NCI-H510A (cell line): ENCODE results near the gene COP1.
A peak's percentile ranks its signal among the peaks of the same experiment; 100 is the strongest.
"Not testable (repeated sequence)": the region's sequence is repeated elsewhere in the genome, so short reads cannot be mapped to it uniquely, and the experiment has no call there.

Experiments used
- DNase-seq: peaks from one replicate; lab custom pipeline; 2025; lab: John Stamatoyannopoulos, UW

COP1 gene

GRCh38 chr1:176122282-176122681, 84.8 kb downstream of the COP1 start:
- DNase-seq: no peak

DNA sequence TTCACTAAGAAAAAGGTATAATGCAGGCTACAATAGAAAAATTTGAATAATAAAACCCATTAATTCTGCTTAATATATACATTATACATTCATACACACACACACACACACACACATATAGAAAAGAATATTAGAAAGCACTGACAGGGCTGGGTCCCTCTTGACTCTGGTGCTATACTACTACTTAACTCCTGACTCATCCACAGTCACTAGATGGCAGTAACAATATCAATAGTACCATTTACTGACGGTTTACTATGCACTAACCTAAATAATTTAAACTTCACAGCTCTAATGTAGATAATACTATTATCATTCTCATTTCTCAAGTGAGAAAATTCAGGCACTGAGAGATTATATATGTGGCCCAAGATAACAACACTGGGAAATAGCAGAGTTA, 87.5 kb downstream of the COP1 start:
- DNase-seq: no peak

- no peak for DNase-seq
Measured at GRCh38 chr1:176118985-176119384, 88.1 kb downstream of the COP1 start.

DNA sequence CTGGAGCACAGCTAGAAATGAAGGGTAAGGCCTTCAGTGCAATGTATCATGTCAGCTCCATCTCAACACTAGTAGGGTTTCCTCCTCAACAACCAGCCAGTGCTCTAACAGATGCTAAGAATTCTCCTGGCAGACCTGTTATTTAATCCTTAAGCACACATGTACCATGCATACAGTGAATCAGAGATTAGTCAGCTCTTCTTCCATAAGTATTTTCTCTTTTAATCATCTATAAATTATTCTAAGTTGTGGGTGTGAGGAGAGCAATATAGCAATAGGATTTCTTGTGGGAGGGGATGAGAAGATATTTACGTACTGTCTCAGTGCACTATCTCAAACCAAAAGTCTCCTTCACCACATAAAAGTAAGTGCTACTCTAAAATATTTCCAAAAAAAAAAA, 95.3 kb downstream of the COP1 start:
- no peak for DNase-seq

DNA sequence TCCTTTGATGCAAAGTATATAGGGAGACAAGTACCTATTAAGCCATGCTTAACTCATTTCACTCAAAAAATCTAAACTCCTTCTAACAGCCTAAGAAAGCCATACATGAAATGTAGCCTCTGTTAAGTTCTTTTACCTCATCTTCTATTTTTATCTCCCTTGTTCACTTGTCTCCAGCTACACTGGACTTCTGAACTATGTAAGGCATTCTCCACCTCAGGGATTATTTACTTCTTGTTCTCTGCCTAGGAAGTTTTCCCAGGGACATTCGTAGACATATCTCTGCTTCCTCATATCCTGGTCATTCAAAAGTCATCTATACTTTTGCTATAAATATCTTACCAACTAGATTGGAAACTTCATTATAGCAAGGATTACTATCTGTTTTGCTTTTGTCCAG, 96.9 kb downstream of the COP1 start:
- DNase-seq: no peak

DNA sequence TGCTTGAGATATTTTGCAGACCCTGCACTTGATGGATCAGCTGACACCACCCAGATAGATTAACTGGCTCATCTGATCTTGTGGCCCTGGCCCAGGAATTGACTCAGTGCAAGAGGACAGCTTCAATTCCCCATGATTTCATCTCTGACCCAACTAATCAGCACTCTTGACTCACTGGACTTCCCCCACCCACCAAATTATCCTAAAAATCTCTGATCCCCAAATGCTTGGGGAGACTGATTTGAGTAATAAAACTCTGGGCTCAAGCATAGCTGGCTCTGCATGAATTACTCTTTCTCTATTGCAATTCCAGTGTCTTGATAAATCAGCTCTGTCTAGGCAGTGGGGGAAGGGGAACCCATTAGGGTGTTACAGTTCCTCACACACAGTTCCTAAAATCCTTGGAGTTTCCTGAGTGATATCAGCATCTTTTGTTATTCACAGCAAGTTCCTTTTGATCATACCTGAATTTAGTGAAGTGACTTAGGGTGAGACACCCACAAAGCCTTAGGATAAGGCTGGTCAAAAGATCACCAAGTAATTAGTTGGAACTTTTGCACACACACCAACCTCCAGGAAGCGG, 104.2 kb downstream of the COP1 start:
- no peak for DNase-seq

DNA sequence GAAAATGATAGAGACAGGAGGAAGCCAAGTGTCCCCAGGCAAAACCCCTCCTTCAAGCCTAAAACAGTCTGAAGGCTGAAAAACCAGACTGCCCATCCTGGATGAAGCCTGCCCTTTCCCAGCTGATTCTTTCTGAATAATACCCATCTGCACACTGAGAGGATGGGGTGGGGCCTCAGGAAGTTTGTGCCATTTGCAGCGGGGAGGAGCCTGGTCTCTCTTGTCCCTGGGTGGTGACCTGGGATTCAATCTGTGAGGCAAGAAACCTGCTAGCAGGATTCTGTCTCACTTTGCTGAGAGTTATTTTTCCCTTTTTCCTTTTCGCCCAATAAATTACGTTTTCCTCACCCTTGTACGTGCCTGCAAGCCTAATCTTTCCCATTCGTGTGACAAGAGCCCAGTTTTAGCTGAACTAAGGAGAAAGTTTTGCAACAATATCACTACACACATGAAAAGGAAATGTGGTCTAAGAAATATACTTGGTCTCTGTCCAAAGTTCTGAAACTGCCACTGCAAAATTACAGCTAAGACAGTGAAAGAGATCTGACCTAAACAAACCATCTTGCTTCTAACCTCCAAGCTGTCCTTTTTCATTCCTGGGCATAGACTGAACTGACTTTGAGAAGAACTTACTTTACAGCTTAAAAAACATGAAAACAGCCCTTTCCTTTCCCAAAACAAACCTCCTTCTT, 105.0 kb downstream of the COP1 start:
- DNase-seq: no peak

GRCh38 chr1:176098560-176098959, 108.5 kb downstream of the COP1 start:
- DNase-seq: no peak

DNA sequence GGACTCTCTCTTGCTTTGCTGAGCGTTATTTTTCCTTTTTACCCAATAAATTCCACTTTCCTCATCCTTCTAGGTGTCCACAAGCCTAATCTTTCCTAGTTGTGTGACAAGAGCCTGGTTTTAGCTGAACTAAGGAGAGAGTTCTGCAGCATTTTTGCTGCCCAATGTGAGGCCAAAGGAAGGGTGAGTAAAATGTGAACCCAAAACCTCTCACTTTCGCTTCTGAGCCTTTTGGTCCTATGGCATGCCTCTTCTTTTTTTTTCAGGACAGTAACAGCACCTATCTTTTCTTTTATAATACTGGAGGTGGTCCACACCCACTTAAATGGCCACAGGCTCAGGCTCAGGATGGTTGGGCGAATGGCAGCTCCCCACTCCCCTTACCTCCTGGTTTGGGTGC, 111.1 kb downstream of the COP1 start:
- no peak for DNase-seq

DNA sequence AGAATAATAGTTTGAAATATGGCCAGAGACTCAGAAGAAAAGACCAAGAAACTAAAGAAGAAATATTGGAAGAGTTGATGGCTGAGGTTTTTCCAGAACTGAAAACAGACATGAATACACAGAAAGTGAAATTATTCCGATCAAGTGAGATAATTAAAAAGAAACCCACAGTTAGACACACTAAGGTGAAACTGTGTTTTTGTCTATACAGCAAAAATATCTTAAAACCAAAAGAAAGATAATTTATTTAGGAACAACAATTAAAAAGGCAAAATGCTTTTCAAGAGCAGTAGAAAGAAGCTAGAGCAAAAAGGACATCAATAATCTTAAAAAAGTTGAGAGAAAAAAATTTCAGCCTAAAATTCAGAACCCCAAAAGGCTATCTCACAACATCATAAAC, 116.3 kb downstream of the COP1 start:
- no peak for DNase-seq

DNA sequence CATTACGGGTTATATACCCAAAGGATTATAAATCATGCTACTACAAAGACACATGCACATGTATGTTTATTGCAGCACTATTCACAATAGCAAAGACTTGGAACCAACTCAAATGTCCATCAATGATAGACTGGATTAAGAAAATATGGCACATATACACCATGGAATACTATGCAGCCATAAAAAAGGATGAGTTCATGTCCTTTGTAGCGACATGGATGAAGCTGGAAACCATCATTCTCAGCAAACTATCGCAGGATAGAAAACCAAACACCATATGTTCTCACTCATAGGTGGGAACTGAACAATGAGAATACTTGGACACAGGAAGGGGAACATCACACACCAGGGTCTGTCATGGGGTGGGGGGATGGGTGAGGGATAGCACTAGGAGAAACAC, 119.3 kb downstream of the COP1 start:
- DNase-seq: not testable (repeated sequence)

DNA sequence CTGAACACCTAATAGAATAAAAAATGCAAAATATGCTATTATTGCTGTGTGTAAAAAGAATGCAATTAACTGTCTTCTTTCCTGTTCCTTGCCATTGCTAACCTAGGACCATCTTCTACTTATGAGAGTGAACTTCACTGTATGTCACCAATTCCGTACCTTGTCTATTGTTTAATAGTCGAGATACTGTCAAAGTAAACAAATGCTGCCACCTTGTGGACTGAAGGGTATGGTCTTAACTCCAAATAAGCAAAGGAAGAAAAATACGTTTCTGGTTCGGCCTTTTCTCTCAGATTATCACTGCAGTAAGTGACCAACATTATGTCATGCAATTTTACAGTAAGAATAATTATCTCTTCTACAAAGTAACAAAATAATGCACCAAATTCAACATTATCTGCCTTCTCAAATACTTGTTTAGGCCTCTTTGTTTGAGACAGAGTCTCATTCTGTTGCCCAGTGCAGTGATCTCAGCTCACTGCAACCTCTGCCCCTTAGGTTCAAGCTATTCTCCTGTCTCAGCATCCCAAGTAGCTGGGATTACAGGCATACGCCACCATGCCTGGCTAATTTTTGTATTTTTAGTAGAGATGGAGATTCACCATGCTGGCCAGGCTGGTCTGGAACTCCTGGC, 133.4 kb downstream of the COP1 start:
- DNase-seq: peak; percentile 21

DNA sequence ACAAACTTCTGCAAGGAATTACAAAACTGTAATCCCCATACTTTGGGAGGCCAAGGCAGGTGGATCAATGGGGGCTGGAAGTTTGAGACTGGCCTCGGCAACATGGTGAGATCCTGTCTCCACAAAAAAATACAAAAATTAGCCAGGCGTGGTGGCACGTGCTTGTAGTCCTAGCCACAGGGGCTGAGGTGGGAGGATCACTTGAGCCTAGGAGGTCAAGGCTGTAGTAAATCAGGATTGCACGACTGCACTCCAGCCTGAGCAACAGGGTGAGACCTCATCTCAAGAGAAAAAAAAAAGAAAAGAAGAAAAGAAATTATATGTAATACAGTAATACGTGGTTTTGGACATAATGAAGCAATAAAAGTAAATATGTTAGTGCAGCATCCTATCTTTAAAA, 138.2 kb downstream of the COP1 start:
- no peak for DNase-seq

GRCh38 chr1:176068256-176068655, 138.8 kb downstream of the COP1 start:
- DNase-seq: no peak

DNA sequence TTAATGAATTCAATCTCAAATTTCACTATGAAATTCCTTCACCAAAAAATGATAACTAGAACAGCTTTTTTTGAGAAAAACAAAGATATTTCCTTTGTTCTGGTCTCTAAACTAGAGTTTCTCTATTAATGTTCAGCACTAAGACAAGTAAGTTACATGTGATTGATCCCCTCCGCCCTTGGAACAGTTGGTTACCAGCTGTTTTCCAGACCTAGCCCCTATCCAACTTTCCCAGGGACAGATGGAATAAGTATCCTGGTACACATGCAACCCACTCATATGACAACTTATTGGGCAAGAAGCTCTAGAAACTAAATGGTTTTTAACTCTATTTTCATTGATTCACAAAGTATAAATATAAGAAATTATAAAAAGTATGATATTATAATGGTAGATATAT, 140.4 kb downstream of the COP1 start:
- no peak for DNase-seq

- DNase-seq: peak; percentile 7
Measured at GRCh38 chr1:176058686-176059085, 148.4 kb downstream of the COP1 start.

DNA sequence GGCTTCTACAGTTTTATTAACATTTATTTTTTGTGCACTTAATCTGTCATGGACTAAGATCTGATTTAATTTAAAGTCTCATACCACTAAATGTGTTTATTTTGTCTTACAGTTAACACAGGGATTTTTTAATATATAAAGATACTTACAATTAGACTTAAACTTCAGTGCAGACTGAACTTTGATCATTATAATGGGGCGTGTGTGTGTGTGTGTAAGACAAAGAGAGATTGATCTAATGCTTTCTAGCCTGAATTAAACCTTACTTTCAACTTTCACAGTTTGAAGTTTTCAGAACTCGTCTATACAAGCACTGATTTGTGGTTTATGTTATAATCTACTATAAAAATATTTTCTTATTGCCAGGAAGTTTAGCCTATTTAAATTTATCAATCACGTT, 150.8 kb downstream of the COP1 start:
- no peak for DNase-seq

- DNase-seq: no peak
Measured at GRCh38 chr1:176055398-176055797, 151.7 kb downstream of the COP1 start.

DNA sequence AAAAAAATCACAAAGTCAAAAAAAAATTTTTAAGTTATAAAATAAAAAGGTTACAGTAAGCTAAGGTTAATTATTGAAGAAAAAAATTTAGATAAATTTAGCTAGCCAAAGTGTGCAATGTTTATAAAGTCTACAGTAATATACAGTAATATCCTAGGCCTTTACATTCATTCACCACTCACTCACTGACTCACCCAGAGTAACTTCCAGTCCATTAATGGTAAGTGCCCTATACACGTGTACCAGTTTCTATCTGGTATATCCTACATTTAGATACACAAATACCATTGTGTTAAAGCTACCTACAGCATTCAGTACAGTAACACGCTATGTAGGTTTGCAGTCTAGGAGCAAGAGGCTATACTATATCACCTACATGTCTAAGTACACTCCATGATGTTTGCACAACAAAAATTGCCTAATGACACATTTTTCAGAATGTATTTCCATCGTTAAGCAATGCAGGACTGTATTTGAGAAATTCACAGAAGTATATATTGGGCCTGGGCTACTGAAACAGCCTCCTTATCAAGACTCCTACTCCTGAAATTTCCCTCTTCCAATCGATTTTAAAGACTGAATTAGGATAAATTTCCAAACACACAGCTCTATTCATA, 155.1 kb downstream of the COP1 start:
- DNase-seq: no peak

GRCh38 chr1:176051402-176051801, 155.7 kb downstream of the COP1 start:
- DNase-seq: no peak

DNA sequence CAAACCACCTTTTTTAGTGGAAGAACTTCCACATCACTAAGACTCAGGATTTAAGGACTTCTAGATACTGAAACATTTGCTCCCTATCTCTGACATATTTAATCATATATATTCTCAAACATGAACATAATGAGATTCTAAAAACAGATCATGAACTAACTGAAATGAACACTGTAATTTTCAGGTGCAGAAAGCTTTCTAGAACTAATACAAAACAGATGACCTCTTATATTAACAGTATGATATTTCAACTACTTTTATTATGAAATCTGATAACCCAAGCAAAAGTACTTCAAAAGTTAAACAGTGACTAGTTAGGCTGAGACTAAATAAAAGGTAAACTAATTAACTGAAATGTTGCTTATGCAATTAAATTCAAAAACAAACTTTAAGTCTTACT, 157.5 kb downstream of the COP1 start:
- DNase-seq: no peak

- no peak for DNase-seq
Measured at GRCh38 chr1:176046926-176047325, 160.2 kb downstream of the COP1 start.

DNA sequence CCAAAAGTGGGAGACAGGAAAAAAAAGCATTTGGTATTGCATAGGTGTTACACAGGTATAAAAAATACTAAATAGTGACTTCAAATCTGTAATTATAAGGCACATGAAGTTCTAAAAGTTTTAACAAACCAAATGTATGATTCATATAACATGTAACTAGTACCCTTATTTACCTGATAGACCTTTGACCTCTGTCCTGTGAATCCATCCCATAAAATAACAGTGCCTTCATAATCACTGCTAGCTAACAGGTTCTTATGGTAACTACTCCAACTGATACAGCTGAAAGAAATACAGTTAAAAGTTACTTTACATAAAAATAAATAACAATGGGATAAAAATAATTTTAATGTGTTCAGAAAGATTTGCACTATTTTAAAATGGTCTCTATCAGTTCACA, 163.5 kb downstream of the COP1 start:
- DNase-seq: no peak
